ENCODE measurements around the gene AOC3.
"Not testable (repeated sequence)": the region's sequence is repeated elsewhere in the genome, so short reads cannot be mapped to it uniquely, and the experiment has no call there.

AOC3 gene

GRCh38 chr17:42894283-42895184 lies 43.5 kb downstream of the AOC3 start:
- no peak for DNase-seq

DNA sequence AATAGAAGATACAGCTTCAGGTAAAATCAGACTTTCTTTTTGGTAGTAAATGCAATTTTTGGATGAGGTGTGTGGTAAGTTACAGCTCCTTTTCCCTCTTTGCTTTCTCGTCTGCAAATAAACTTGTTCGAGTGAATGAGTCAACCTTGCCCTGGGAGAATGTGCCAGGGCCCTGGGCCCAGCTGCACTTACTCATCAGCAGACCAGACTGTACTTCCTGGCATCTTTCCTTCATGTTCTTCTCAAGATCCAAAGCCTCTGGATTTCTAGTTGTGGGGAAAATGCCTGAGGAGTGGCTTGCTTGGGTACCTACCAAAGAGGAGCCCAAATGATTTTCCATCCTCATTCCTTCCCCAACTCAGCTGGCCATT lies 44.2 kb downstream of the AOC3 start:
- no peak for DNase-seq

GRCh38 chr17:42898147-42898811 lies 47.3 kb downstream of the AOC3 start:
- no peak for DNase-seq

GRCh38 chr17:42899981-42900380 lies 49.0 kb downstream of the AOC3 start:
- not testable (repeated sequence) for DNase-seq

DNA sequence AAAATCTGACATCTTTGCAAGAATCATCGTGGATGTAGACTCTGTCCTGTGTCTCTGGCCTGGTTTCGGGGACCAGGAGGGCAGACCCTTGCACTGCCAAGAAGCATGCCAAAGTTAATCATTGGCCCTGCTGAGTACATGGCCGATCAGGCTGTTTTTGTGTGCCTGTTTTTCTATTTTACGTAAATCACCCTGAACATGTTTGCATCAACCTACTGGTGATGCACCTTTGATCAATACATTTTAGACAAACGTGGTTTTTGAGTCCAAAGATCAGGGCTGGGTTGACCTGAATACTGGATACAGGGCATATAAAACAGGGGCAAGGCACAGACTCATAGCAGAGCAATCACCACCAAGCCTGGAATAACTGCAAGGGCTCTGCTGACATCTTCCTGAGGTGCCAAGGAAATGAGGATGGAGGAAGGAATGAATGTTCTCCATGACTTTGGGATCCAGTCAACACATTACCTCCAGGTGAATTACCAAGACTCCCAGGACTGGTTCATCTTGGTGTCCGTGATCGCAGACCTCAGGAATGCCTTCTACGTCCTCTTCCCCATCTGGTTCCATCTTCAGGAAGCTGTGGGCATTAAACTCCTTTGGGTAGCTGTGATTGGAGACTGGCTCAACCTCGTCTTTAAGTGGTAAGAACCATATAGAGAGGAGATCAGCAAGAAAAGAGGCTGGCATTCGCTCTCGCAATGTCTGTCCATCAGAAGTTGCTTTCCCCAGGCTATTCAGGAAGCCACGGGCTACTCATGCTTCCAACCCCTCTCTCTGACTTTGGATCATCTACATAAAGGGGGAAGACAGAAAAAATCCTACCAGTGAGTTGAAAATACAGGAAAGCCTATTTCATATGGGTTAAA lies 49.7 kb downstream of the AOC3 start, which contains the start of gene G6PC1:
G6PC1 (plus strand) TSS at position 340 of the 872 bp plus-strand sequence; CDS start at position 418, 78 bp downstream.
- DNase-seq: no peak

DNA sequence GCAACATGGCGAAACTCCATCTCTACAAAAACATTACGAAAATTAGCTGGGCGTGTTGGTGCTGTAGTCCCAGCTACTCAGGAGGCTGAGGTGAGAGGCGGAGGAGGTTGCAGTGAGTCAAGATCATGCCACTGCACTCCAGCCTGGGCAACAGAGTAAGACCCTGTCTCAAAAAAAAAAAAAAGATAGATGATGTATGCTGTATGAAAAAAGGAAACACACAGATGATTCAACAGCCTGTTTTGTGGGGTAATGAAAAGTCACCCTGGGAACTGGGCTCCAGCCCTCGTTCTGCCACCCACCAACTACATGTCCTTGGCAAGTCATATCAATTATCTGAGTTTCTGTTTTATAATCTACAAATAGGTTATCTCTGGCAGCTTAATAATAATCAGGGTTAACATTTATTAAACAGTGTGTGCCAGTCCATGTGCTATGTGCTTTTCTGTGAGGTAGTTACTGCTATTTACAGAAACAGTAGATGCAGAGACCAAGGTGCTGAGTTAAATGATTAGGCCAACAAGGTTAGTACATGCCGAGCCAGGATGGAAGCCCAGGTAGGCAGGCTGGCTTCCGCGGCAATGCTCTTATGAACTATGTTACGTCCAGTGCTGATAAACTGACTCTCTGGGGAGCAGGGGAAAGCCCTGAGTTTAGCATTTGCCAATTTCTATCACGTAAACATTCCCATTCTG lies 50.7 kb downstream of the AOC3 start:
- no peak for DNase-seq

GRCh38 chr17:42904110-42904469 lies 53.1 kb downstream of the AOC3 start:
- DNase-seq: no peak

DNA sequence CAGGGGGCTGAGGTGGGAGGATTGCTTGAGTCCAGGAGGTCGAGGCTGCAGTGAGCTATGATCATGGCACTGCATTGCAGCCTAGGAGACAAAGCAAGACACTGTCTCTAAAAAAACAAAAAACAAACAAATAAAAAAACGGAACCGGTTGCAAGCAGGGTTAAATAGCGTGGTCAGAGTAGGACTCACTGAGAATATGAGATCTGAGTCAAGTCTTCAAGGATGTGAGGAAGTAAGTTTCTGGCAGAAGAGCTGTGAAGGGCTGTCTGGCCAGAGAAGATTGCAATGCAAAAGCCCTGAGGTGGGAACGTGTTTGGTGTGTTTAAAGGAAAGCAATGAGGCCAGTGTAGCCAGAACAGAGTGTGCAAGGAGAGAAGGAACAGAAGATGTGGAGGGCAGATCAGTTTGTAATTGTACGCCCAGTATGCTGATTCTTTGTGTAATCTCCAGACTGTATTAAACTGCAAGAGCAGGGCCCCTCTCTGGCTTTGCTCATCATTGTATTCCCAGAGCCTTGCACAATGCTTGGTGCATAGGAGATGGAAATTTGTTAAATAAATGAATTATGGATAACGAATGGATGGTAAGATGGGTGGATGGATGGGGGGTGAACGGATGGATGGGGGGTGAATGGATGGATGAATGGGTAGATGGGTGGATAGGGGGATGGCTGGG lies 55.9 kb downstream of the AOC3 start:
- no peak for DNase-seq

Measured in eye (tissue), 1 donor.